ENCODE results near the gene FMO2.
A peak's percentile ranks its signal among the peaks of the same experiment; 100 is the strongest.

The FMO2 gene

DNA sequence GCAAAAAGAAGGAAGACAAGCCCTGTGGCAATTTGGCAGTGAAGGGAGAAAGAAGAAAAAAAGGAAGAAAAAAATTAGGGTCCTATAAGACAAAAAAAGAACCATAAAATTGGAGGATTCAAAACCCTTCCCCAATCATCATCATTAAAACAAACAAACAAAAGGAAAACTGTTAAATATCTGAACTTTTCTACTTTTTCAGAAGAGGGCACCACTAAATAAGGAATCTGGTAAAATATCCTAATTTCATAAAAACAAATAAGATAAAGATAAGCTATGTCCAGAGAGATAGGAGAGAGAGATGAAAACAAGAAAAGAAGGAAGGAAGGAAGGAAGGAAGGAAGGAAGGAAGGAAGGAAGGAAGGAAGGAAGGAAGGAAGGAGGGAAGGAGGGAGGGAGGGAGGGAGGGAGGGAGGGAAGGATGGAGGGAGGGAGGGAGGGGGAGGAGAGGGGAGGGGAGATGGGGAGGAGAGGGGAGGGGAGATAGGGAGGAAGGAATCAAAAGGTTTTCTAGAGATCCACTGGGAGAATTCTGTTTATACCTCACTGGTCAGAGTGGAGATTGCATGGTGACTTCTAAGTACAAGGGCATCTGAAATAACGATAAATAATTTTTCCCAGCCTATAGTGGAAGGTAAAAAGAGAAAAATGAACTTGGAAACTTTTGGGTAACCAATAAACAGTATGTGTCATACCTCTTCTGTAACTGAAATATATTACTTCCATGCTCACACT is 10.4 kb upstream of the FMO2 start:
- DNase-seq (ENCODE audit: low read depth in 2 of 2), result no peak

GRCh38 chr1:171177261-171177660 is 7.8 kb upstream of the FMO2 start:
- DNase-seq (ENCODE audit: low read depth in 2 of 2), result no peak

DNA sequence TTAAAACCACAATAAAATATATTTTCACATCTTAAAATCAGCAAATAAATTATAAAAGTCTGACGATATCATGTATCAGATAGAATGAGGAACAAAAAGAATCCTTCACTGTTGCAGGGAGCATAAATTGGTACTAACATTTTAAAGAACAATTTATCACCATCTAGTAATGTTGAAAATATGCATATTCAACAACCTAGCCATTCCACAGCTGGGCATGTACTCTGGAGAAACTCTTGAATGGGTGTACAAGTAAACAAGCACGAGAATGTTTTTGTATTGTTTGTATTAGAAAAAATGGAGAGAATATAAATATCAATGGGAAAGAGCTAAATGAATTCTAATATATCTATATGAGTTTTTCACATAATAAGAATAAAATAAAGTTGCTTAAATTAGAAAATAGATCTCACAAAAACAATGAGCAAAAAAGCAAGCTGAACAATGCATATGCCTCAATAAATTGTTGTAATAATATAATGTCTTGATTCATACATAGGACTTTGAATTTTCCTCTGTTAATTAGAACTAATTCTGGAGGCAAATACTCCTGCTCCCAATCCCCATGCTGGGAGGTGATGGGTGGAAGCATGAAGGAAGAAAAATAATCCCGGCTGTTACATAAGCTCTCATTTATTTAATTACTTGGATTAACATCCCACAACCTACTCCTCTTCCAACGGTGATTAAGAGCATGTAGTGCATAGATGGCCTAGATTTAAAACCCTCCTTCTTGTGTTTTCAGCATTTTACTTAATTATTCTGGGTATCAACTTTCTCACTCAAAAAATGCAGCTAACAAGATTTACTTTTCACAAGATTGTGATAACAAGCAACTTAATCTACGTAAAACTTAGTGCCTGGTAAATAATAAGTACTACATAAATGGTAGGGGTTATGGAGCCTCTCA is 5.5 kb upstream of the FMO2 start:
- DNase-seq (ENCODE audit: low read depth in 2 of 2), result no peak

DNA sequence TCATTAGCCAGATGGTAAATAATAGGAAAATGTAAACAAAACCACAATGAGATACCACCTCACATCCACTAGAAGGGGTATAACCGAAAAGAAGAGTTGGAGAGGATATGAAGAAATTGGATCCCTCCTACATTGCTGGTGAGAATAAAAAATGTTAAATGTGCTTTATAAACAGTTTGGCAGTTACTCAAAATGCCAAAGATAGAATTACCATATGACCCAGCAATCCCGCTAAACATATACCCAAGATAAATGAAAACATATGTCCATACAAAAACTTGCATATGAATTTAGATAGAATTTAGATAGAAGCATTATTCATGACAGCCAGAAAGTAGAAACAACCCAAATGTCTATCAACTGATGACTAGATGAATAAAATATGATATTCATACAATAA is 4.4 kb upstream of the FMO2 start:
- DNase-seq (ENCODE audit: low read depth in 2 of 2), result no peak

- DNase-seq (ENCODE audit: low read depth in 2 of 2), result peak; percentile 15 to 33
Observed at GRCh38 chr1:171188388-171189266, 3.5 kb downstream of the FMO2 start.

- DNase-seq (ENCODE audit: low read depth in 2 of 2), result no peak
Observed at GRCh38 chr1:171191992-171192391, 6.9 kb downstream of the FMO2 start.

DNA sequence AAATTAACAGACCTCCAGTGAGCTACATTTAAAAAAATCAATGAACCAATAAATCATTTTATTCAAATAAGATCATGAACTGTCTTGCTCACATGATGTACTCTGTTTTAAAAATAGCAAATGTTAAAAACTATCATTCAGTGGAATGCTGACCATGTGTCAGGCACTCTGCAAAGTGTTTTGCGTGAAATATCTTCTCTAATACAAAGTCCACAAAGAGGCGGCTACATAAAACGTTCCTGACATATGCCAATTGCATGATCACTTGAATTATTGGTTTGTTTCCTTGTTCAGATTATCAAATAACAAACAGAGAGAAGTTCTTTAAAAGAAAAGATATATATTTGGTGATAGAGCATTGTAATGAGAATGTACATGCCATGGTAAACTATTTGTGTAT is 10.7 kb downstream of the FMO2 start:
- DNase-seq (ENCODE audit: low read depth in 2 of 2), result no peak

DNA sequence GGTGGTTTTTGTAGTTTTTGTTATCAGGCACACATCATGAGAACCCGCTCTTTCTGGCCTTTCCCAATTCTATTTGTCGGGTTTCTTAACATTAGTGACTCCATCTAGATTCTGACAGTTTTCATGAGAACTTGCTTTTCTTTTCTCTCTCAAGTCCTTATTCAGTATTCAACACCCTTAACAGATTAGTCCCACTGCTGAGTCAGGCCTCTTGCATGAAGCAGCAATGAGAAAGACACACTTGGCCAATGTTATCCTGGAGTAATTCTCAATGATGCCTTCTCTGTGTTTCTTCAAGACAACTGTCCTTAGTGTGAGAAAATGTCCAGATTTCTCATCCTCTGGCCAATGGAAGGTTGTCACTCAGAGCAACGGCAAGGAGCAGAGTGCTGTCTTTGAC is 11.3 kb downstream of the FMO2 start:
- no peak for DNase-seq (ENCODE audit: low read depth in 2 of 2)

- no peak for DNase-seq (ENCODE audit: low read depth in 2 of 2)
Observed at GRCh38 chr1:171198081-171198480, 13.0 kb downstream of the FMO2 start.

DNA sequence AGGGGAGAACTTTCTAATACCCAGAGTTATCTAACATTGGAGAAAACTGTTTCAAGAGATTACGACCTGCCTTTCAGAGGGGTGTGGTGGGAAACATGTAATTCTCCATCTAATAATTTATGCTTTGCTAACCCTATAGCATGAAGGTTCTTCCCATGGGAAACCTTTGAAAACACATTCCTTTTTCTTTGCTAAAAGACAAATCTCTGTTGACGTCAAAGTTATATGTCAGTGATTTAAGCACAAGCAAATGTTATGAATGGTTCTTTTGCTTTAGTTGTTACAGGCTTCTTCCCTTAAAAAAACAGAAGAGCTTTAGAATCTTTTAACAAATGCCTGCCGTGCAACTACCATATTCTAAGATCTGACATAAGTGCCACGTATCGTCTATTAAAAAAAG is 19.2 kb downstream of the FMO2 start:
- no peak for DNase-seq (ENCODE audit: low read depth in 2 of 2)

DNA sequence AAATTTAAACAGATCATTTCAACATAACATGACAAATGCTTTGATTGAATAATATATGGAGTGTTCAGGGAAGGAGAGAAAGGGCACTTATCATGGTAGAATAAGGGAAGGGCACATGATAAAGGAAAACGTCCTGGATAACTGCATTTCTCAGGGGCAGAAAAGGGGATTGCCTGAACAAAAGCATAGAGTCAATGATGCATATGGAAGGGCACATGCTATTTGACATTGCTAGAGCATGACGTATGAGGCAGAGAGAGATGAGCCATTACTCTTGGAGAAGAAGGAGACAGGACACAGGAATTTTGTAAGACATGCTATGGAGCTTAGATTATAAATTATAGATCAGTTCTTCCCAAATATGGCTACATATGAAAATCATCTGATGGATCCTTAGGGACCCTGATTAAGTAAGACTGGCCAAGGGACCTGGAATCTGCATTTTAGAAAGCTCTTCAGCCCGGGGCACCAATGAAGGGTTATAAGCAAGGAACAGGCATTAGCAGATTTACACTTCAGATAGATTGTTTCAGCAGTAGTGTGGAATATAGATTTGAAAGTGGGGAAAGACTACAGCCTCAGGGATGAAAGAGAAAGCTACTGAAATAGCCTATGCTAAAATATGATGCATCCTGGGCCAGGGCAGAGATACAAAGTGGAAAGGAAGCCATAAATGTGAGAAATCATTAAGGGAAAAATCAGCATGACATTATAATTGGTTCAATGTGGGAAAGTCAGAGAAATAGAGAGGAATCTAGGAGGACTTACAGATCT is 21.3 kb downstream of the FMO2 start:
- no peak for DNase-seq (ENCODE audit: low read depth in 2 of 2)

GRCh38 chr1:171206978-171207355 is 21.9 kb downstream of the FMO2 start:
- no peak for DNase-seq (ENCODE audit: low read depth in 2 of 2)

DNA sequence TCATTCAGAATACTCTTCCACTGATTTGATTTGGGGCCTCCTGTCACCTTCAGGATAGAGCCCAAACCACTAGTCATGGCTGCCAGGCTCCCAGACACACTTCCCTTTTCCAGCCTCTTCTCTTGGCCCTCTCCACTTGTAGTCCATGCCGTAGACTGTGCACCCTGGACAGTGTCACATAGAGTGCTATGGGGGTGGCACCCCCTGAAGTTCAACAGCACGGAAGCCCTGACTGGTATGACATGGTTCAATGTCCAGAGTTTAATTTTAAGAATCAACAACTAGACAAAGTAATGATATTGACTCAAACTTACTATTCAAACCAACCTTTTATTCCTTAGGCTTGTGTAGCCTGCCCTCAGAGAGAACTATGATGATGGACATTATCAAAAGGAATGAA is 22.3 kb downstream of the FMO2 start:
- no peak for DNase-seq (ENCODE audit: low read depth in 2 of 2)

- DNase-seq (ENCODE audit: low read depth in 2 of 2), result no peak
Observed at GRCh38 chr1:171210355-171210754, 25.3 kb downstream of the FMO2 start.

- no peak for DNase-seq (ENCODE audit: low read depth in 2 of 2)
Observed at GRCh38 chr1:171212607-171213351, 27.7 kb downstream of the FMO2 start.

DNA sequence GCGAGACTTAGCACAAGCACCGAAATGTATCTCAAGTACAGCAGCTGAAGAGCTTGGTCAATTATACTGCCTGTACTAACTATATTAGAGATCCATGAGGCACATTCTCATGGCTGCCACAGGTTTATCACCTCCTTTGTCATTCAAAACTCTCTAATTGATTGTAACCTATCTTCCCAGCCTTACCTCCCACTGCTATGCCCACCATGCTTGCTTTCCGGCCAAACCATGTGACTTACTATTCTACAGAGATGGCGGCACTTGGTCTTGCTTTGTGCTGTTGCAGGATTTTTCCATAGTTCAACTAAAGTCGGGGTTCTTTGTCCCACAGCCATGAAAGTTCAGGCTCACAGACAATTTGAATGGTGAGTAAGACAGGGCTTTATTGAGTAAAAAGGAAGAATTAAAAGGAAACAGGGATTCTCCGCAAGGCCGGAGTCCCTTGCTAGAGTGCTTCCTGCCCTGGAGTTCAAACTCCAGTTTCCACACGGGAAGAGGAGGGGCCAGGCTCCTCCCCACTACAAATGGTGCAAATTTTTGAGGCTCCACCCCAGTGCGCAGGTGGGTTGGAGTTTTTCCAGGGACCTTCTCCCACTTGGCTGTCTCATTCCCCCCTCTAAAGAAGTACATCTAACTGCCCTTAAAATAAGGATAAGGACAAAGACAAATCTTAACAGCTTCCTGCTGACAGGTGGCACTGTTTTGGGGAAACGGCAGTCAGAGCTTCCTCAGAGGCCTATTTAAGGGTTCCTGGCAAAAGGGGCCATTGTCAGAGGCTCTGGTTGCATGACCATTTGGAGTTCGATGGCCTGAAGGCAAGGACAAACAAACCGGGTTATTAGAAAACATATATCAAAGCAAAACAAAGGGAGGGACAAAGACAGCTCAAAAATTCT is 28.7 kb downstream of the FMO2 start:
- DNase-seq (ENCODE audit: low read depth in 2 of 2), result no peak

- DNase-seq (ENCODE audit: low read depth in 2 of 2), result no peak
Observed at GRCh38 chr1:171217658-171218443, 32.8 kb downstream of the FMO2 start.

DNA sequence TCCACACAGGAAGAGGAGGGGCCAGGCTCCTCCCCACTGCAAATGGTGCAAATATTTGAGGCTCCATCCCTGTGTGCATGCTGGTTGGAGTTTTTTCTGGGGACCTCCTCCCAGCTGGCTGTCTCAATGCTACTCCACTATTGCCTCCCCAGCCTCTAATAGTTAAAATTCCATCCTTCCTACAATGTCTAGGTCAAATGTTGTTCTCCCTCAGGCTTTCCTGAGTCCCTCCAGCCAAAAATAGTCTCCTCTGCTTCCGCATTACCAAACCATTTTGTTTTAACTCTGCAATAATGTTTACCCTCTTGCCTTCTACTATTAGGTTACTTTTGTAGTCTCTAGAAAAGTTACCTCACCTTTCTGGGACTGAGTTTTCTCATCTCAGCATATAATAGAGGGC is 33.6 kb downstream of the FMO2 start:
- DNase-seq (ENCODE audit: low read depth in 2 of 2), result no peak

Measured in stimulated activated CD4-positive, alpha-beta T cell treated with anti-CD3 and anti-CD28 coated beads, Interleukin-4, amount 100 ng/mL, for 48 hours (primary cell).